Upper lobe of left lung (tissue), 6 donors: ENCODE data around the gene MEF2C. TPM values are rescaled to one million over a fixed set of nuclear protein-coding genes. Genes with fewer than 3 reads are reported as not detected.

ENCODE experiments used
- ATAC-seq, 2 donors: fragments of 200-7000 bp; cut with Tn5 transposase; one replicate each; pipeline ENCODE4 v1.9.1; 2022; ENCODE audit warnings: mild to moderate bottlenecking in 2 of 2, moderate library complexity in 2 of 2; ENCODE audit not compliant: low FRiP score in 2 of 2
- DNase-seq, 2 donors: peaks; one replicate each; pipeline ENCODE4 v3.0.0-alpha.2; 2019 to 2020
- H3K27ac ChIP-seq, 4 donors: fragments of 200-600 bp; sonication (generic); one replicate each; pipeline ENCODE4 v1.5.1; 2016 to 2019
- H3K27me3 ChIP-seq, 4 donors: fragments of 200-600 bp; sonication (generic); one replicate each; pipeline ENCODE4 v1.5.1; 2017 to 2019
- H3K36me3 ChIP-seq, 4 donors: fragments of 200-600 bp; sonication (generic); one replicate each; pipeline ENCODE4 v1.5.1; 2016 to 2019
- H3K4me1 ChIP-seq, 4 donors: fragments of 200-600 bp; sonication (generic); one replicate each; pipeline ENCODE4 v1.5.1; 2018 to 2019
- H3K4me3 ChIP-seq, 4 donors: fragments of 200-600 bp; sonication (generic); one replicate each; pipeline ENCODE4 v1.5.1; 2017 to 2019; ENCODE audit warnings: mild to moderate bottlenecking in 2 of 4, moderate library complexity in 1 of 4
- H3K9me3 ChIP-seq, 4 donors: fragments of 200-600 bp; sonication (generic); one replicate each; pipeline ENCODE4 v1.5.1; 2018 to 2019
- CTCF ChIP-seq, 6 experiments: fragments of 450-650 bp in 4 of 6; fragments of 200-600 bp in 2 of 6; sonication (generic) in 2 of 6; IDR thresholded peaks; one replicate each; pipeline ENCODE4 v1.5.1; 2016 to 2019; ENCODE audit warnings: antibody characterized with exemption in 6 of 6
- EP300 ChIP-seq, 4 donors: sonication (generic); formaldehyde crosslinking; IDR thresholded peaks; one replicate each; pipeline ENCODE4 v1.5.1; 2017; ENCODE audit warnings: antibody characterized with exemption in 4 of 4, control low read depth in 2 of 4
- POLR2A ChIP-seq, 4 donors: fragments of 450-650 bp; IDR thresholded peaks; one replicate each; pipeline ENCODE4 v1.5.1; 2016 to 2017; ENCODE audit warnings: antibody characterized with exemption in 4 of 4, mild to moderate bottlenecking in 2 of 4
- POLR2AphosphoS5 ChIP-seq, 2 donors: sonication (generic); formaldehyde crosslinking; IDR thresholded peaks; one replicate each; pipeline ENCODE4 v1.5.1; 2017; ENCODE audit warnings: antibody characterized with exemption in 2 of 2
- WGBS, 2 donors: methylation state at CpG; one replicate each; pipeline ENCODE4 v1.1.5; 2017 to 2018; 5-methylcytosine and 5-hydroxymethylcytosine counted together
- total RNA-seq, 6 donors: library from RNA; depleted of rRNA in 4 of 6; stranded (reverse); fragments of >200 nt in 4 of 6; gene quantifications; one replicate each; pipeline versions ENCODE4 v1.1.0 to v1.2.1, GENCODE V29; 2016 to 2021
- donor health status: DM: no; HTN: no; CAD: no; lungs with moderate emphysema.
- donor health status: DM: no; HTN: yes; CAD: no; lungs with severe emphysema.

MEF2C gene
- total RNA-seq, 6 donors from 2014 or later = 20.5 to 46.2 (median 35.8) TPM

- H3K27ac ChIP-seq = peak overlapping the region; percentile 70 to 90 (median 82)
- no peaks in the 10 kb centered on the region for H3K9me3 ChIP-seq
- H3K4me3 ChIP-seq = peak overlapping the region; percentile 58 to 75 (median 62)
- TF ChIP-seq CTCF (IDR thresholded peaks at IDR 0.05) = no peak
- no peak for TF ChIP-seq EP300 (IDR thresholded peaks at IDR 0.05)
- TF ChIP-seq POLR2AphosphoS5 (IDR thresholded peaks at IDR 0.05) = no peak
- no peak for TF ChIP-seq POLR2A (IDR thresholded peaks at IDR 0.05)
- H3K4me1 ChIP-seq = peaks cover 3 to 21% (median 13%) of the 10 kb centered on the region in 4 donors
- no peaks in the 10 kb centered on the region for H3K36me3 ChIP-seq
- WGBS, 2 donors = 18 to 25% methylated on average over 10 of the region's 10 CpGs
- no peaks in the 10 kb centered on the region for H3K27me3 ChIP-seq
- DNase-seq (no peak), ATAC-seq (no peak)
Observed at GRCh38 chr5:88890070-88890781, 7.2 kb upstream of the MEF2C start.

- ATAC-seq = peak; percentile 87 to 91
- Histone ChIP-seq H3K36me3 (no peaks in the 10 kb centered on the region), H3K9me3 (no peaks in the 10 kb centered on the region), H3K4me3 (peak overlapping the region; percentile 58 to 75 (median 62)), H3K27ac (peak overlapping the region; percentile 70 to 90 (median 82)), H3K4me1 (peaks cover 3 to 24% (median 14%) of the 10 kb centered on the region in 4 donors), H3K27me3 (no peaks in the 10 kb centered on the region)
- peak; percentile 57 to 92 for DNase-seq
- 1 to 3% methylated on average over 31 to 47 of the region's 48 CpGs for WGBS, 2 donors
- TF ChIP-seq EP300 (IDR thresholded peaks at IDR 0.05) = no peak
- TF ChIP-seq POLR2A (IDR thresholded peaks at IDR 0.05) = peak in 1 of 4 donors; percentile 33
Observed at GRCh38 chr5:88889189-88890069, 6.4 kb upstream of the MEF2C start.

DNA sequence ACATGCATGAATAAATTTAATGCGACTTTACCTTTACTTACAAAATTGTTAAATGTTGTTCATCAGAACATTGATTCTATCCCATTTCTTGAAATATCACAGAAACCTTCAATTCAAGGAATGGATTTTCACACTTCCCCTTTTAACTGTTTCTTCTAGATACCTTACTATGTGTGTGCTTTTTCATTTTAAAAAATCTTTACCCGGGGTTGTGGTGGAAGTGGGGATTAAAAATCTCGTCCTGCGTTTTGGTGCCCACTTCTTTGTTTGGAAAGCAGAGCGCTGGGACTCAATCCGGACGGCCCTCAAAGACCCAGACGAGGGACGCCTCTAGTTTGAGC is 5.8 kb upstream of the MEF2C start:
- ATAC-seq (no peak), DNase-seq (no peak)
- WGBS, 2 donors = 12 to 14% methylated on average over 9 of the region's 9 CpGs
- Histone ChIP-seq H3K27ac (peak overlapping the region; percentile 70 to 90 (median 82)), H3K36me3 (no peaks in the 10 kb centered on the region), H3K4me3 (peak overlapping the region; percentile 58 to 75 (median 62)), H3K4me1 (peaks cover 3 to 24% (median 14%) of the 10 kb centered on the region in 4 donors), H3K9me3 (no peaks in the 10 kb centered on the region), H3K27me3 (no peaks in the 10 kb centered on the region)
- TF ChIP-seq CTCF (IDR thresholded peaks at IDR 0.05) (no peak), EP300 (IDR thresholded peaks at IDR 0.05) (no peak), POLR2A (IDR thresholded peaks at IDR 0.05) (no peak), POLR2AphosphoS5 (IDR thresholded peaks at IDR 0.05) (no peak)

DNA sequence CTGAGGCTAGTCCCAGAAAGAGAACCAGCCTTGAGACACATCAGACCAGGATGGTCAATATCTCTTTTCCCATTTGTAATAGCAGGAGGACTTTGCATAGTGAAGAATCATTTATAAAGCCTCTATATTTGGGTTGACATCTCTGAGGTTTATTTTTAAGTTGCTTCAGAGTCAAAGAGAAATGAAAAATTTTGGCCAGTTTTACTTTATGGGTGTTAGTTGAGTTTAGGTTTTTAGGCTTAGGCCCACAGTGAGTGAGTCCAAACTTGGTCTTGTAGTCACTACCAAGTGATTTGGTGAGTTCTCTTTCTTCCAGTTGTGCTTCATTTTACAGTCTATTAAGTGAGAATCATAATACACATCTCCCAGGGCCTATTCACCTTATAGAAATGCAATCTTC is 5.3 kb upstream of the MEF2C start:
- no peak for ATAC-seq

More for the DNA sequence above, 5.3 kb upstream of the MEF2C start:
- H3K9me3 ChIP-seq = no peaks in the 10 kb centered on the region
- no peaks in the 10 kb centered on the region for H3K27me3 ChIP-seq
- peak overlapping the region in 1 of 4 donors; percentile 63 for H3K4me3 ChIP-seq
- no peak for TF ChIP-seq CTCF (IDR thresholded peaks at IDR 0.05)
- TF ChIP-seq POLR2A (IDR thresholded peaks at IDR 0.05) = no peak
- TF ChIP-seq POLR2AphosphoS5 (IDR thresholded peaks at IDR 0.05) = no peak
- TF ChIP-seq EP300 (IDR thresholded peaks at IDR 0.05) = no peak
- H3K36me3 ChIP-seq = no peaks in the 10 kb centered on the region
- peak overlapping the region in 3 of 4 donors; percentile 12 to 83 (median 81) for H3K27ac ChIP-seq
- H3K4me1 ChIP-seq = peaks cover 3 to 24% (median 14%) of the 10 kb centered on the region in 4 donors
- DNase-seq = no peak
